H1 (cell line): ENCODE measurements around the gene USP36. TPM values are rescaled to one million over a fixed set of nuclear protein-coding genes. Genes with fewer than 3 reads are reported as not detected.

Source experiments
- CTCF ChIA-PET: fragments of 300-600 bp; sonication (Branson Sonifier 250); formaldehyde crosslinking; loops from one replicate; lab custom pipeline; 2021; ENCODE audit not compliant: partially characterized antibody; lab: Charles Lee
- POLR2A ChIA-PET: fragments of 300-600 bp; sonication (Branson Sonifier 250); formaldehyde crosslinking; loops from one replicate; lab custom pipeline; 2021; ENCODE audit warnings: inconsistent platforms; ENCODE audit not compliant: partially characterized antibody; lab: Charles Lee
- DNase-seq, 2 experiments: peaks; one replicate each; pipeline versions ENCODE4 v3.0.0 to v3.0.0-alpha.2; 2010 to 2022; ENCODE audit warnings: low spot score in 2 of 2, low read depth in 1 of 2, mixed read lengths in 1 of 2
- FAIRE-seq: peaks from 2 replicates; lab custom pipeline; 2011; peaks lifted over from hg19 to GRCh38; lab: Jason Lieb, UNC
- H2AFZ ChIP-seq: 2 replicates; pipeline ENCODE4 v1.8.1; 2012; ENCODE audit warnings: low read length, inconsistent platforms
- H2AK5ac ChIP-seq: 2 replicates; pipeline ENCODE4 v1.6.1; 2013; ENCODE audit warnings: low read depth, low read length
- H2BK120ac ChIP-seq: replicated peaks from 2 replicates; pipeline ENCODE3; 2013; ENCODE audit warnings: low read depth, low read length, inconsistent platforms
- H2BK12ac ChIP-seq: 2 replicates; pipeline ENCODE4 v1.6.1; 2013; ENCODE audit warnings: low read depth, low read length
- H2BK15ac ChIP-seq: 2 replicates; pipeline ENCODE4 v1.6.1; 2013; ENCODE audit warnings: low read length
- H2BK20ac ChIP-seq: 2 replicates; pipeline ENCODE4 v1.6.1; 2013; ENCODE audit warnings: low read length
- H2BK5ac ChIP-seq: 2 replicates; pipeline ENCODE4 v1.6.1; 2013; ENCODE audit warnings: low read depth, low read length
- H3K14ac ChIP-seq: 2 replicates; pipeline ENCODE4 v1.6.1; 2013; ENCODE audit warnings: inconsistent platforms; ENCODE audit not compliant: insufficient read length
- H3K18ac ChIP-seq: 2 replicates; pipeline ENCODE4 v1.6.1; 2013; ENCODE audit warnings: low read length; ENCODE audit errors: extremely low read depth
- H3K23ac ChIP-seq: 2 replicates; pipeline ENCODE4 v1.6.1; 2013; ENCODE audit warnings: inconsistent platforms; ENCODE audit not compliant: insufficient read length
- H3K23me2 ChIP-seq: 2 replicates; pipeline ENCODE4 v1.6.1; 2013; ENCODE audit warnings: low read depth, low read length
- H3K27ac ChIP-seq: 2 replicates; pipeline ENCODE4 v1.6.1; 2011; ENCODE audit warnings: low read depth, low read length, inconsistent platforms
- H3K27me3 ChIP-seq, 4 experiments: replicated peaks in 1 of 4; 1 replicate in 1 of 4; 2 replicates in 3 of 4; pipeline versions ENCODE4 v1.6.1 to v1.8.1; 2011 to 2013; ENCODE audit warnings: low read length in 3 of 4, mild to moderate bottlenecking in 3 of 4, inconsistent platforms in 2 of 4, mixed read lengths in 2 of 4, moderate library complexity in 1 of 4; ENCODE audit not compliant: control insufficient read depth in 3 of 4, insufficient read depth in 3 of 4; ENCODE audit errors: extremely low read depth in 1 of 4
- H3K36me3 ChIP-seq, 4 experiments: 2 replicates each; pipeline versions ENCODE4 v1.6.1 to v1.8.1; 2011 to 2013; ENCODE audit warnings: mild to moderate bottlenecking in 4 of 4, low read length in 3 of 4, moderate library complexity in 2 of 4, control low read depth in 1 of 4, inconsistent platforms in 1 of 4; ENCODE audit not compliant: insufficient read depth in 4 of 4, control insufficient read depth in 2 of 4
- H3K4ac ChIP-seq: replicated peaks from 2 replicates; pipeline ENCODE3; 2013; ENCODE audit warnings: low read length, low read depth, mixed read lengths, inconsistent platforms; ENCODE audit not compliant: insufficient read length
- H3K4me1 ChIP-seq, 4 experiments: replicated peaks in 1 of 4; 1 replicate in 1 of 4; 2 replicates in 3 of 4; pipeline versions ENCODE4 v1.6.1 to v1.8.1; 2011 to 2013; ENCODE audit warnings: low read length in 3 of 4, inconsistent platforms in 2 of 4, mixed read lengths in 1 of 4; ENCODE audit not compliant: insufficient read depth in 4 of 4, control insufficient read depth in 3 of 4
- H3K4me2 ChIP-seq, 2 experiments: 2 replicates each; pipeline versions ENCODE4 v1.6.1 to v1.8.1; 2011 to 2013; ENCODE audit warnings: low read depth in 2 of 2, low read length in 2 of 2, control low read depth in 1 of 2, inconsistent platforms in 1 of 2, mild to moderate bottlenecking in 1 of 2; ENCODE audit not compliant: insufficient read depth in 1 of 2
- H3K4me3 ChIP-seq, 4 experiments: fragments of 200-600, 300-600 bp in 1 of 4; sonication (generic), shearing (Covaris generic), sonication (Bioruptor Twin) in 1 of 4; 2 replicates each; pipeline versions ENCODE4 v1.5.1 to v1.8.1; 2011 to 2016; ENCODE audit warnings: low read length in 4 of 4, low read depth in 3 of 4, control low read depth in 2 of 4, inconsistent platforms in 2 of 4, mild to moderate bottlenecking in 2 of 4, mixed read lengths in 1 of 4, moderate library complexity in 1 of 4; ENCODE audit not compliant: insufficient read depth in 2 of 4; ENCODE audit errors: extremely low read depth in 1 of 4
- H3K56ac ChIP-seq: replicated peaks from 2 replicates; pipeline ENCODE3; 2013; ENCODE audit warnings: low read depth, mild to moderate bottlenecking, mixed read lengths, low read length, inconsistent platforms; ENCODE audit not compliant: insufficient read length
- H3K79me1 ChIP-seq: 2 replicates; pipeline ENCODE4 v1.6.1; 2013; ENCODE audit warnings: low read depth, low read length, control low read depth
- H3K79me2 ChIP-seq, 2 experiments: 2 replicates each; pipeline versions ENCODE4 v1.6.1 to v1.8.1; 2012 to 2013; ENCODE audit warnings: low read length in 2 of 2, mild to moderate bottlenecking in 2 of 2, inconsistent platforms in 1 of 2; ENCODE audit not compliant: insufficient read depth in 2 of 2, control insufficient read depth in 1 of 2
- H3K9ac ChIP-seq, 4 experiments: replicated peaks in 1 of 4; 1 replicate in 1 of 4; 2 replicates in 3 of 4; pipeline versions ENCODE4 v1.6.1 to v1.8.1; 2011 to 2013; ENCODE audit warnings: low read depth in 3 of 4, low read length in 3 of 4, control low read depth in 2 of 4, mild to moderate bottlenecking in 2 of 4, moderate library complexity in 2 of 4, inconsistent platforms in 1 of 4; ENCODE audit errors: extremely low read depth in 1 of 4
- H3K9me3 ChIP-seq, 2 experiments: 2 replicates each; pipeline versions ENCODE4 v1.6.1 to v1.8.1; 2012 to 2013; ENCODE audit warnings: mild to moderate bottlenecking in 2 of 2, moderate library complexity in 2 of 2, control low read depth in 1 of 2, inconsistent platforms in 1 of 2, low read depth in 1 of 2, low read length in 1 of 2, mixed read lengths in 1 of 2; ENCODE audit not compliant: insufficient read depth in 2 of 2
- H4K20me1 ChIP-seq, 2 experiments: replicated peaks in 1 of 2; 2 replicates each; pipeline versions ENCODE3 to v1.8.1; 2011 to 2013; ENCODE audit warnings: inconsistent platforms in 2 of 2, low read length in 2 of 2, mild to moderate bottlenecking in 1 of 2; ENCODE audit not compliant: insufficient read depth in 2 of 2, control insufficient read depth in 1 of 2
- H4K5ac ChIP-seq: 2 replicates; pipeline ENCODE4 v1.6.1; 2013; ENCODE audit warnings: low read length, low read depth, mixed read lengths, inconsistent platforms; ENCODE audit not compliant: insufficient read length
- H4K8ac ChIP-seq: 2 replicates; pipeline ENCODE4 v1.8.0; 2013; ENCODE audit warnings: mild to moderate bottlenecking, moderate library complexity, low read length, inconsistent platforms; ENCODE audit not compliant: insufficient read depth; ENCODE audit errors: extremely low read depth
- H4K91ac ChIP-seq: replicated peaks from 2 replicates; pipeline ENCODE3; 2013; ENCODE audit warnings: low read length, mixed read lengths, inconsistent platforms; ENCODE audit not compliant: insufficient read length
- ATF3 ChIP-seq: IDR thresholded peaks from 2 replicates; pipeline ENCODE4 v1.6.1; 2011; ENCODE audit warnings: low read depth, mild to moderate bottlenecking, low read length; ENCODE audit not compliant: insufficient read depth
- CTCF ChIP-seq, 3 experiments: IDR thresholded peaks; 1 replicate in 2 of 3; 2 replicates in 1 of 3; pipeline versions ENCODE4 v1.5.1 to v1.6.1; 2011; ENCODE audit warnings: low read length in 3 of 3, mild to moderate bottlenecking in 3 of 3, inconsistent platforms in 2 of 3, low read depth in 1 of 3, moderate library complexity in 1 of 3; ENCODE audit not compliant: insufficient read depth in 1 of 3; ENCODE audit errors: control extremely low read depth in 1 of 3
- HDAC6 ChIP-seq: IDR thresholded peaks from one replicate; pipeline ENCODE4 v1.7.1; 2012; ENCODE audit warnings: low read depth, mild to moderate bottlenecking, inconsistent platforms, low read length, moderate library complexity
- JUND ChIP-seq: IDR thresholded peaks from 2 replicates; pipeline ENCODE4 v1.6.1; 2011; ENCODE audit warnings: mild to moderate bottlenecking, improper control_type of control experiment, low read length
- MAX ChIP-seq: IDR thresholded peaks from 2 replicates; pipeline ENCODE4 v1.6.1; 2012; ENCODE audit warnings: inconsistent platforms
- RAD21 ChIP-seq, 2 experiments: IDR thresholded peaks in 1 of 2; conservative IDR thresholded peaks in 1 of 2; 2 replicates each; pipeline ENCODE4 v1.6.1; 2011; ENCODE audit warnings: low read depth in 2 of 2, low read length in 2 of 2, improper control_type of control experiment in 1 of 2, inconsistent platforms in 1 of 2, mild to moderate bottlenecking in 1 of 2, moderate library complexity in 1 of 2
- RXRA ChIP-seq: IDR thresholded peaks from 2 replicates; pipeline ENCODE4 v1.6.1; 2011; ENCODE audit warnings: low read depth, mild to moderate bottlenecking, low read length, moderate library complexity; ENCODE audit not compliant: insufficient read depth
- YY1 ChIP-seq: IDR thresholded peaks from 2 replicates; pipeline ENCODE4 v1.6.1; 2011; ENCODE audit warnings: low read depth, mild to moderate bottlenecking, low read length
- WGBS, 2 experiments: shearing (Covaris generic) in 1 of 2; methylation state at CpG; one replicate each; pipeline versions ENCODE4 v1.1.6 to v1.1.7; 2013 to 2015; ENCODE audit warnings: low lambda C conversion rate in 2 of 2, mixed read lengths in 2 of 2, inconsistent platforms in 1 of 2, low coverage in 1 of 2, missing lambda C conversion rate in 1 of 2; ENCODE audit not compliant: insufficient replicate concordance in 2 of 2, insufficient coverage in 1 of 2, insufficient read length in 1 of 2; ENCODE audit errors: extremely low coverage in 1 of 2, missing lambda C conversion rate in 1 of 2; 5-methylcytosine and 5-hydroxymethylcytosine counted together
- polyA plus RNA-seq, 7 experiments: library from polyadenylated mRNA; depleted of rRNA in 3 of 7; stranded (reverse) in 5 of 7; unstranded in 2 of 7; fragments of >200 nt in 5 of 7; fragments of 200-250 nt in 2 of 7; gene quantifications; 1 replicate in 5 of 7; 2 replicates in 1 of 7; 4 replicates in 1 of 7; pipeline versions ENCODE4 v1.2.1 to v1.2.3, GENCODE V29; 2011 to 2013; ENCODE audit warnings: missing spikeins in 2 of 7, mixed read lengths in 2 of 7
- total RNA-seq: library from RNA; stranded (reverse); fragmentation: NEBNext Ultra II Directional; extraction: Animal tissue kit (Norgen Biotek cat#: 25700); gene quantifications from 2 replicates; pipeline ENCODE4 v1.2.1, GENCODE V29; 2021

USP36 gene
- total and polyA plus RNA-seq, 2 of the 8 experiments (the other 6 are each of a cell fraction or from before 2014, with no cell fraction given): 40.7 to 67.7 TPM

- Histone ChIP-seq H2BK20ac (no peak overlapping the region), H3K56ac (no peak overlapping the region), H3K79me2 (no peaks in the 10 kb centered on the region), H4K91ac (no peak overlapping the region), H3K18ac (no peak overlapping the region), H2BK12ac (no peak overlapping the region), H4K5ac (no peak overlapping the region), H2BK120ac (no peak overlapping the region), H3K23me2 (no peaks in the 10 kb centered on the region), H3K79me1 (no peaks in the 10 kb centered on the region), H3K9ac (no peak overlapping the region), H4K20me1 (peaks cover 0 to 4% of the 10 kb centered on the region in 2 experiments), H2AFZ (no peak overlapping the region), H3K14ac (no peak overlapping the region), H3K23ac (no peak overlapping the region), H2AK5ac (no peak overlapping the region), H3K27ac (no peak overlapping the region), H4K8ac (peak overlapping the region; percentile 51; the same call in 1 of the 2 replicates), H3K4me2 (no peak overlapping the region), H3K4me3 (no peak overlapping the region), H3K27me3 (no peaks in the 10 kb centered on the region), H2BK5ac (no peak overlapping the region), H3K36me3 (peaks cover 0 to 6% (median 1%) of the 10 kb centered on the region in 4 experiments; a peak in 3 of 8 replicates), H3K4ac (no peak overlapping the region), H3K4me1 (no peaks in the 10 kb centered on the region; a peak in 1 of 7 replicates), H3K9me3 (no peaks in the 10 kb centered on the region), H2BK15ac (no peak overlapping the region)
- CTCF ChIA-PET: interaction anchor here (0.6 to 4.7 kb wide), 42 partner anchors 8 to 640 kb away, joined by 3 to 46 read pairs (median 4); no protein-coding TSS in a partner anchor
- 52% methylated on average over 19 of the region's 19 CpGs; no CpG with 5 or more reads in 1 of the 2 experiments for WGBS, 2 experiments
- POLR2A ChIA-PET: interaction anchor here (0.6 to 1.7 kb wide), 5 partner anchors 18 to 106 kb away, joined by 3 to 5 read pairs (median 3); no protein-coding TSS in a partner anchor
- DNase-seq: peak; percentile 60 to 95
- FAIRE-seq: peak; percentile 32
- TF ChIP-seq CTCF (IDR thresholded peaks at IDR 0.05; ENCODE audit: control extremely low read depth in 1 of 3, insufficient read depth in 1 of 3, low read depth in 1 of 3, low read length in 3 of 3) (peak; percentile 82 to 97 (median 94)), HDAC6 (no peak), RAD21 (IDR thresholded peaks at IDR 0.05 in 1 of 2, conservative IDR thresholded peaks at IDR 0.05 in 1 of 2; ENCODE audit: low read depth in 2 of 2, low read length in 2 of 2) (peak; percentile 79 to 82), ATF3 (no peak), MAX (no peak), YY1 (0 out of 2 replicates have a peak, but pooled peaks have one; percentile 9), RXRA (no peak), JUND (peak; percentile 33; the same call in 1 of the 2 replicates)
Observed at GRCh38 chr17:78865682-78866390, 25.2 kb upstream of the USP36 start.
